ENCODE data around the gene TRIM67.

The TRIM67 gene

GRCh38 chr1:231177226-231177625 is 15.4 kb downstream of the TRIM67 start:
- no peaks in the 10 kb centered on the region for H3K36me3 Mint-ChIP-seq (ENCODE audit: low read depth)
- no peaks in the 10 kb centered on the region for H3K9me3 Mint-ChIP-seq
- peaks cover 96% of the 10 kb centered on the region for H3K27me3 Mint-ChIP-seq (ENCODE audit: low read depth)
- H3K4me1 Mint-ChIP-seq: no peaks in the 10 kb centered on the region
- no peak overlapping the region for H3K27ac Mint-ChIP-seq
- no peak for TF ChIP-seq CTCF (IDR thresholded peaks at IDR 0.05; ENCODE audit: unreplicated experiment in 3 of 3)
- H3K4me3 Mint-ChIP-seq: no peak overlapping the region

GRCh38 chr1:231177936-231178335 is 16.1 kb downstream of the TRIM67 start:
- no peak for TF ChIP-seq CTCF (IDR thresholded peaks at IDR 0.05; ENCODE audit: unreplicated experiment in 3 of 3)
- Mint-ChIP-seq H3K27me3 (ENCODE audit: low read depth) (peaks cover 98% of the 10 kb centered on the region), H3K4me3 (no peak overlapping the region), H3K4me1 (no peaks in the 10 kb centered on the region), H3K27ac (no peak overlapping the region), H3K36me3 (ENCODE audit: low read depth) (no peaks in the 10 kb centered on the region), H3K9me3 (no peaks in the 10 kb centered on the region)

GRCh38 chr1:231178970-231179369 is 17.1 kb downstream of the TRIM67 start:
- no peaks in the 10 kb centered on the region for H3K9me3 Mint-ChIP-seq
- peaks cover 95% of the 10 kb centered on the region for H3K27me3 Mint-ChIP-seq (ENCODE audit: low read depth)
- no peaks in the 10 kb centered on the region for H3K36me3 Mint-ChIP-seq (ENCODE audit: low read depth)
- TF ChIP-seq CTCF (IDR thresholded peaks at IDR 0.05; ENCODE audit: unreplicated experiment in 3 of 3): no peak
- no peaks in the 10 kb centered on the region for H3K4me1 Mint-ChIP-seq
- H3K4me3 Mint-ChIP-seq: no peak overlapping the region
- H3K27ac Mint-ChIP-seq: no peak overlapping the region

- no peaks in the 10 kb centered on the region for H3K9me3 Mint-ChIP-seq
- no peak overlapping the region for H3K4me3 Mint-ChIP-seq
- no peaks in the 10 kb centered on the region for H3K36me3 Mint-ChIP-seq (ENCODE audit: low read depth)
- H3K4me1 Mint-ChIP-seq: no peaks in the 10 kb centered on the region
- TF ChIP-seq CTCF (IDR thresholded peaks at IDR 0.05; ENCODE audit: unreplicated experiment in 3 of 3): no peak
- H3K27me3 Mint-ChIP-seq (ENCODE audit: low read depth): peaks cover 93% of the 10 kb centered on the region
- no peak overlapping the region for H3K27ac Mint-ChIP-seq
Measured at GRCh38 chr1:231180034-231180433, 18.2 kb downstream of the TRIM67 start.

- Mint-ChIP-seq H3K27me3 (ENCODE audit: low read depth) (peaks cover 93% of the 10 kb centered on the region), H3K4me1 (no peaks in the 10 kb centered on the region), H3K36me3 (ENCODE audit: low read depth) (no peaks in the 10 kb centered on the region), H3K27ac (no peak overlapping the region), H3K9me3 (no peaks in the 10 kb centered on the region), H3K4me3 (no peak overlapping the region)
- no peak for TF ChIP-seq CTCF (IDR thresholded peaks at IDR 0.05; ENCODE audit: unreplicated experiment in 3 of 3)
Measured at GRCh38 chr1:231181271-231181670, 19.4 kb downstream of the TRIM67 start.

GRCh38 chr1:231182317-231182716 is 20.5 kb downstream of the TRIM67 start:
- TF ChIP-seq CTCF (IDR thresholded peaks at IDR 0.05; ENCODE audit: unreplicated experiment in 3 of 3): no peak
- H3K27ac Mint-ChIP-seq: no peak overlapping the region
- no peaks in the 10 kb centered on the region for H3K9me3 Mint-ChIP-seq
- H3K4me1 Mint-ChIP-seq: no peaks in the 10 kb centered on the region
- peaks cover 93% of the 10 kb centered on the region for H3K27me3 Mint-ChIP-seq (ENCODE audit: low read depth)
- no peaks in the 10 kb centered on the region for H3K36me3 Mint-ChIP-seq (ENCODE audit: low read depth)
- no peak overlapping the region for H3K4me3 Mint-ChIP-seq
